ENCODE data around the gene C1orf159. TPM values are rescaled to one million over a fixed set of nuclear protein-coding genes. Genes with fewer than 3 reads are reported as not detected.
"Not testable (repeated sequence)": the region's sequence is repeated elsewhere in the genome, so short reads cannot be mapped to it uniquely, and the experiment has no call there.

Gene C1orf159
- total RNA-seq, 4 donors from 2014 or later: 2.8 to 6.4 (median 5.3) TPM

DNA sequence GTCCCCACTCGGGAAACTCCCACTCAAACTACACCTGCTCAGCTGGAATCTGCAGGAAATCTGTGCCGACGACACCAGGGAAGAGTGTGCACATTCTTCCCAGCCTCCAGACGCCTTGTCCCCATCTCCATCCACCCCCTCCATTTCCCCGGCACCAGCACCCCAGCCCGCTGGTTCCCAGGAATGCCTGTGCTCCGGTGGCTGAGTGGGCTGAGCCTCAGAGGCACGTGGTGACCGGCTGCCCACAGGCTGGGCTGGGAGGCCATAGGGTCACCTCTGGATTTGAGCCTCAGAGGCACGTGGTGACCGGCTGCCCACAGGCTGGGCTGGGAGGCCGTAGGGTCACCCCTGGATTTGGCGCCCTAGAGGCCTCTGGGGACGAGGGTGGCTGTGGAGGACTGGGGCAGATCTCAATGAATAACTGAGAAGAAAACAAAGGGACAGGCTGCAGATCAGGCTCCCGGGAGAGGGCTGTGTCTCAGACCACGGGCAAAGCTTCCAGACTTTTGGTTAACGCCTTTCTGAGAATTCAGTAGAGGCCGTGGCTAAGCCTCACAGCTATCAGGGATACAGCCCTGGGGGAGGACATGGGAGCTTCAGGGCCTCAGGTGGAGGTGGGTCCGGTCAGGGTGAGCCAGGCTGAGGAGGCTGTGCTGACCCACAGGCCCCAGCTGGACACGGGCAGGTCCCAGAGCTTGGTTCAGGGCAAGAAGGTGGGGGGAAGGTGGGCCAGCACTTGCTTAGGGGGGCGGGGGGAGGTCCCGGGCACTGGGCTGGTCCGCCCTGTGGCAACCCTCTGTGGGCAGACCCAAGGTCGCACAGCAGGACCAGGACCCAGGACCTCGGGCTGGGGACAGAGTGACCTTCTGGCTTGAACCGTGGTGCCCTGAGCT is 40.5 kb upstream of the C1orf159 start:
- Histone ChIP-seq H3K27ac (no peak overlapping the region), H3K36me3 (no peaks in the 10 kb centered on the region), H3K4me3 (no peak overlapping the region), H3K27me3 (peaks cover 0 to 23% (median 4%) of the 10 kb centered on the region in 3 donors), H3K9me3 (no peaks in the 10 kb centered on the region), H3K4me1 (peaks cover 0 to 11% of the 10 kb centered on the region in 2 donors)
- DNase-seq (no peak), ATAC-seq (no peak)
- TF ChIP-seq, protein P1, sequence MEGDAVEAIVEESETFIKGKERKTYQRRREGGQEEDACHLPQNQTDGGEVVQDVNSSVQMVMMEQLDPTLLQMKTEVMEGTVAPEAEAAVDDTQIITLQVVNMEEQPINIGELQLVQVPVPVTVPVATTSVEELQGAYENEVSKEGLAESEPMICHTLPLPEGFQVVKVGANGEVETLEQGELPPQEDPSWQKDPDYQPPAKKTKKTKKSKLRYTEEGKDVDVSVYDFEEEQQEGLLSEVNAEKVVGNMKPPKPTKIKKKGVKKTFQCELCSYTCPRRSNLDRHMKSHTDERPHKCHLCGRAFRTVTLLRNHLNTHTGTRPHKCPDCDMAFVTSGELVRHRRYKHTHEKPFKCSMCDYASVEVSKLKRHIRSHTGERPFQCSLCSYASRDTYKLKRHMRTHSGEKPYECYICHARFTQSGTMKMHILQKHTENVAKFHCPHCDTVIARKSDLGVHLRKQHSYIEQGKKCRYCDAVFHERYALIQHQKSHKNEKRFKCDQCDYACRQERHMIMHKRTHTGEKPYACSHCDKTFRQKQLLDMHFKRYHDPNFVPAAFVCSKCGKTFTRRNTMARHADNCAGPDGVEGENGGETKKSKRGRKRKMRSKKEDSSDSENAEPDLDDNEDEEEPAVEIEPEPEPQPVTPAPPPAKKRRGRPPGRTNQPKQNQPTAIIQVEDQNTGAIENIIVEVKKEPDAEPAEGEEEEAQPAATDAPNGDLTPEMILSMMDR (IDR thresholded peaks at IDR 0.05 in 4 of 5, conservative IDR thresholded peaks at IDR 0.05 in 1 of 5): no peak
- TF ChIP-seq POLR2A (IDR thresholded peaks at IDR 0.05): no peak
- intact Hi-C loops (cut with DNase I; ENCODE audit: low total_unique reads): no loop called here
- in situ Hi-C loops (cut with MboI; ENCODE audit: low sequenced_read_pairs in 4 of 4): no loop called here

DNA sequence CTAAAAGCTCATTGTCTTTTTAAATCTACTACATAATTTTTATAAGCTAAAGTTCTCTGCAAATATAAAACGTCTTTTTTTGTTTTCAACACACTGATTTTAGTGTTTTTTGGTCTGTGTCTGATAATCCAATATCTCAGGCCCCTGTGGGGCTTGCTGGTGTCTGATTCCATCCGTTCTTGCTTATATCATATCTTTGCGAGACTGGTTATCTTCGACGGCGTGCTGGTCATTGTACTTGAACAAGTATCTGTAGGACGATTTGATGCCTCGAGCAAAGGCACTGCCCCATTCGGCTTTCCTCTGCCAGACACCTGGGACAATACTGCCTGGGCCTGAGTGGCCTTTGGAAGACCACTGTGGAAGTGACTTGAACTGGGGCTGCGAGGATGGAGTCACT is 39.4 kb upstream of the C1orf159 start:
- Histone ChIP-seq H3K4me3 (no peak overlapping the region), H3K36me3 (no peaks in the 10 kb centered on the region), H3K27me3 (peaks cover 0 to 23% (median 4%) of the 10 kb centered on the region in 3 donors), H3K9me3 (no peaks in the 10 kb centered on the region), H3K4me1 (peaks cover 0 to 11% of the 10 kb centered on the region in 2 donors), H3K27ac (no peak overlapping the region)
- ATAC-seq: no peak
- no peak for DNase-seq
- no peak for TF ChIP-seq POLR2A (IDR thresholded peaks at IDR 0.05)
- TF ChIP-seq, protein P1 (IDR thresholded peaks at IDR 0.05 in 4 of 5, conservative IDR thresholded peaks at IDR 0.05 in 1 of 5): no peak
- in situ Hi-C loops (cut with MboI; ENCODE audit: low sequenced_read_pairs in 4 of 4): no loop called here
- intact Hi-C loops (cut with DNase I; ENCODE audit: low total_unique reads): no loop called here

DNA sequence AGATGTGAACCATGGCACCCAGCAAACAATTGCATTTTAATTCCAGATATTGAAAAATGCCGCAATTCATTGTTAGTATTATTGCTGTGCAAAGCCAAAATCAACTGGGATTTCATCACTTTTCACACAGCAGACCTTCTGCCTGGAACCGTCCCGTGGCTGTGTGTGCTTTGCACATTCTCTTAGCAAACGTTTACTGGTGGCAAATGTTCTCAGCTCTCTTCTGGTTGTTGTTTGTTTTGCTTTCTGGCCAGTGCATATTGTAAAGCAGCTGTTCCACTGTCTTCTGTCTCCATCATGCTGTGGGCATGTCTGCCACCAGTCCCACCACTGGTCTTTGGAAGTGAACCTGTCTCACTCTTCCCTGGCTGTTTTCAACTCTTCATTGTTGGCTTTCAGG is 38.0 kb upstream of the C1orf159 start:
- peaks cover 0 to 23% (median 4%) of the 10 kb centered on the region in 3 donors for H3K27me3 ChIP-seq
- H3K27ac ChIP-seq: no peak overlapping the region
- DNase-seq: no peak
- TF ChIP-seq POLR2A (IDR thresholded peaks at IDR 0.05): no peak
- TF ChIP-seq, protein P1 (IDR thresholded peaks at IDR 0.05 in 4 of 5, conservative IDR thresholded peaks at IDR 0.05 in 1 of 5): no peak
- H3K4me1 ChIP-seq: peaks cover 0 to 11% of the 10 kb centered on the region in 2 donors
- ATAC-seq: no peak
- no peaks in the 10 kb centered on the region for H3K9me3 ChIP-seq
- in situ Hi-C loops (cut with MboI; ENCODE audit: low sequenced_read_pairs in 4 of 4): no loop called here
- intact Hi-C loops (cut with DNase I; ENCODE audit: low total_unique reads): no loop called here
- H3K36me3 ChIP-seq: no peaks in the 10 kb centered on the region
- H3K4me3 ChIP-seq: no peak overlapping the region

DNA sequence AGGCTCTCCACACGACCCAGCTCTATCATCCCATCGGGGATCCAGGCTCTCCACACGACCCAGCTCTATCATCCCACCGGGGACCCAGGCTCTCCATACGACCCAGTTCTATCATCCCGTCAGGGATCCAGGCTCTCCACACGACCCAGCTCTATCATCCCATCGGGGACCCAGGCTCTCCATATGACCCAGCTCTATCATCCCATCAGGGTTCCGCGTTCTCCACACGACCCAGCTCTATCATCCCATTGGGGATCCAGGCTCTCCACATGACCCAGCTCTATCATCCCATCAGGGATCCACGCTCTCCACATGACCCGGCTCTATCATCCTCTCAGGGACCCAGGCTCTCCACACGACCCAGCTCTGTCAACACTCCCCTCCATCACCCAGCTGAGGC is 37.3 kb upstream of the C1orf159 start:
- H3K9me3 ChIP-seq; intact Hi-C loops (cut with DNase I; ENCODE audit: low total_unique reads); H3K4me1 ChIP-seq; DNase-seq; in situ Hi-C loops (cut with MboI; ENCODE audit: low sequenced_read_pairs in 4 of 4); H3K36me3 ChIP-seq; H3K4me3 ChIP-seq; H3K27ac ChIP-seq; ATAC-seq: not testable (repeated sequence)
- peaks cover 0 to 23% (median 4%) of the 10 kb centered on the region in 3 donors for H3K27me3 ChIP-seq

DNA sequence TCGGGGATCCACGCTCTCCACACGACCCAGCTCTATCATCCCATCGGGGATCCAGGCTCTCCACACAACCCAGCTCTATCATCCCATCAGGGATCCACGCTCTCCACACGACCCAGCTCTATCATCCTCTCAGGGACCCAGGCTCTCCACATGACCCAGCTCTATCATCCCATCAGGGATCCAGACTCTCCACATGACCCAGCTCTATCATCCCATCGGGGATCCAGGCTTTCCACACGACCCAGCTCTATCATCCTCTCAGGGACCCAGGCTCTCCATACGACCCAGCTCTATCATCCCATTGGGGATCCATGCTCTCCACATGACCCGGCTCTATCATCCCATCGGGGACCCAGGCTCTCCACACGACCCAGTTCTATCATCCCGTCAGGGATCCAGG is 36.5 kb upstream of the C1orf159 start:
- peaks cover 0 to 17% (median 0%) of the 10 kb centered on the region in 3 donors for H3K27me3 ChIP-seq
- ATAC-seq; in situ Hi-C loops (cut with MboI; ENCODE audit: low sequenced_read_pairs in 4 of 4); H3K4me3 ChIP-seq; H3K27ac ChIP-seq; H3K4me1 ChIP-seq; intact Hi-C loops (cut with DNase I; ENCODE audit: low total_unique reads); H3K36me3 ChIP-seq; DNase-seq; H3K9me3 ChIP-seq: not testable (repeated sequence)

All from gastrocnemius medialis (tissue), 4 donors.